RWPE1 (cell line): Measurements from ENCODE around the gene AQP1.

Experiments
- CTCF ChIA-PET: fragments of 350-600 bp; sonication (Branson Sonifier 250); formaldehyde crosslinking; extraction: SDS; loops from one replicate; lab custom pipeline; 2021; lab: Yijun Ruan, JAX
- POLR2A ChIA-PET: fragments of 400-600 bp; formaldehyde crosslinking; extraction: SDS; loops from one replicate; lab custom pipeline; 2020; ENCODE audit warnings: antibody characterized with exemption; ENCODE audit not compliant: low non-redundant PET; lab: Yijun Ruan, JAX
- DNase-seq: peaks from one replicate; pipeline ENCODE4 v3.0.0; 2012; ENCODE audit warnings: low spot score
- H3K27ac ChIP-seq: fragments of 450-650 bp; 2 replicates; pipeline ENCODE4 v1.5.1; 2017
- TF ChIP-seq, protein P1 (sequence below): fragments of 450-650 bp; conservative IDR thresholded peaks from 2 replicates; pipeline ENCODE4 v1.5.1; 2017; ENCODE audit warnings: low read depth, mild to moderate bottlenecking

Gene AQP1

DNA sequence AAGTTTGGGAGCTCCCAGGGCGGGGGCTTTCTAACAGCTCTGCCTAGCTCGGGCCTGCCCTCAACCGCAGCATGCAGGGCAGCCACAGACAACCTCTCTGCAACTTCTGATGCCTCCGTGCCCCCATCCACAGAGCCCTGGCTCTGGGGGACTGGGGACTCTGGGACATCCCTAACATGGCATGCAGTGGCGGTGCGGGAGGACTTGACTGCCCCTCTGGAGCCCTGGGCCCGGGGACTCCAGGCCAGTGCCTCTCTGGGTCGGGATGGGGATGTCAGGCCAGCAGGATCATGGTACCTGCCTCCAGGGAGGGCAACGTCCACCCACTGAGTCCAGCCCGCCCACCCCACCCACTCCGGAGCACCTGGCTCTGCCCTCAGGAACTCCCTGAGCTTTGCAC is 520 bp upstream of the AQP1 start:
- H3K27ac ChIP-seq, result no peak overlapping the region
- DNase-seq, result no peak
- CTCF ChIA-PET, result interaction anchor here (1.1 kb wide), 1 partner anchor 28 kb away, joined by 3 read pairs; no protein-coding TSS in a partner anchor
- POLR2A ChIA-PET, result no interaction called here
- TF ChIP-seq, protein P1, sequence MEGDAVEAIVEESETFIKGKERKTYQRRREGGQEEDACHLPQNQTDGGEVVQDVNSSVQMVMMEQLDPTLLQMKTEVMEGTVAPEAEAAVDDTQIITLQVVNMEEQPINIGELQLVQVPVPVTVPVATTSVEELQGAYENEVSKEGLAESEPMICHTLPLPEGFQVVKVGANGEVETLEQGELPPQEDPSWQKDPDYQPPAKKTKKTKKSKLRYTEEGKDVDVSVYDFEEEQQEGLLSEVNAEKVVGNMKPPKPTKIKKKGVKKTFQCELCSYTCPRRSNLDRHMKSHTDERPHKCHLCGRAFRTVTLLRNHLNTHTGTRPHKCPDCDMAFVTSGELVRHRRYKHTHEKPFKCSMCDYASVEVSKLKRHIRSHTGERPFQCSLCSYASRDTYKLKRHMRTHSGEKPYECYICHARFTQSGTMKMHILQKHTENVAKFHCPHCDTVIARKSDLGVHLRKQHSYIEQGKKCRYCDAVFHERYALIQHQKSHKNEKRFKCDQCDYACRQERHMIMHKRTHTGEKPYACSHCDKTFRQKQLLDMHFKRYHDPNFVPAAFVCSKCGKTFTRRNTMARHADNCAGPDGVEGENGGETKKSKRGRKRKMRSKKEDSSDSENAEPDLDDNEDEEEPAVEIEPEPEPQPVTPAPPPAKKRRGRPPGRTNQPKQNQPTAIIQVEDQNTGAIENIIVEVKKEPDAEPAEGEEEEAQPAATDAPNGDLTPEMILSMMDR, result no peak

DNA sequence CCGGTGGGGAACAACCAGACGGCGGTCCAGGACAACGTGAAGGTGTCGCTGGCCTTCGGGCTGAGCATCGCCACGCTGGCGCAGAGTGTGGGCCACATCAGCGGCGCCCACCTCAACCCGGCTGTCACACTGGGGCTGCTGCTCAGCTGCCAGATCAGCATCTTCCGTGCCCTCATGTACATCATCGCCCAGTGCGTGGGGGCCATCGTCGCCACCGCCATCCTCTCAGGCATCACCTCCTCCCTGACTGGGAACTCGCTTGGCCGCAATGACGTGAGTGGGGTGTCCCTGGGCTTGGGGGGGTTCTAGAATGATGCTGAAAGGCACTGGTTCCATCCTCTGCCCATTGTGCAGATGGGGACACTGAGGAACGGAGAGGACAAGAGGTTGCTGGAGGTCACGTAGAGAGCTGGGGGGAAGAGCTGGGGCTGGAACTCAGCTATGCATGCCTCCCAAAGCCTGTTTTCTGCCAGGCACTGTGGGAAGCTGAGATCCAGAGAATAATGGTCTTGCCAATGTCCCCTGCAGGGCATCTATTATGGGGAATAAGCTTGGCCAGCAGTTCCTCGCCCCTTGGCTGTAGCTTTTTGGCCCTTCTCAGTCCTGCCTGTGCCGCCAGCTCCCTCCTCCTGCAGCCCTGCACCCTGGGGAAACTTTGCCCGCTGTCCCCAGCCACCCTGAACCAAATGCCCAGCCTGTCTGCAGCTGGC is 523 bp downstream of the AQP1 start:
- H3K27ac ChIP-seq, result no peak overlapping the region; the same call in 1 of the 2 replicates
- TF ChIP-seq, protein P1, result no peak
- POLR2A ChIA-PET, result no interaction called here
- CTCF ChIA-PET, result no interaction called here
- no peak for DNase-seq

DNA sequence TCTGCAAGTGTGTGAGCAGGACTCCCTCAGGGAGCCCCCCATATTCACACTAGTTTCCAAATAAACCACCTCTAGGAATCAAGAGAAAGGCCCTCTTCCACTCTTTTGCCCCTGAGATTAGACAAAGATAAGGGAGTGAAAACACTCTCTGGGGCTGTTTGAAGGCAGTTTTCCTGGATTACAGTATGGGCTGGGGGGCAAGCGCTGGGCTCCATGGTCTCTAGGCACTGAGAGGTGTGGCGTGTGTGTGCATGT is 1.0 kb downstream of the AQP1 start:
- no peak for DNase-seq
- TF ChIP-seq, protein P1, result no peak
- H3K27ac ChIP-seq, result no peak overlapping the region; the same call in 1 of the 2 replicates
- ChIA-PET CTCF (interaction anchor here (0.7 kb wide), 1 partner anchor 12 kb away, joined by 3 read pairs; no protein-coding TSS in a partner anchor), POLR2A (no interaction called here)

DNA sequence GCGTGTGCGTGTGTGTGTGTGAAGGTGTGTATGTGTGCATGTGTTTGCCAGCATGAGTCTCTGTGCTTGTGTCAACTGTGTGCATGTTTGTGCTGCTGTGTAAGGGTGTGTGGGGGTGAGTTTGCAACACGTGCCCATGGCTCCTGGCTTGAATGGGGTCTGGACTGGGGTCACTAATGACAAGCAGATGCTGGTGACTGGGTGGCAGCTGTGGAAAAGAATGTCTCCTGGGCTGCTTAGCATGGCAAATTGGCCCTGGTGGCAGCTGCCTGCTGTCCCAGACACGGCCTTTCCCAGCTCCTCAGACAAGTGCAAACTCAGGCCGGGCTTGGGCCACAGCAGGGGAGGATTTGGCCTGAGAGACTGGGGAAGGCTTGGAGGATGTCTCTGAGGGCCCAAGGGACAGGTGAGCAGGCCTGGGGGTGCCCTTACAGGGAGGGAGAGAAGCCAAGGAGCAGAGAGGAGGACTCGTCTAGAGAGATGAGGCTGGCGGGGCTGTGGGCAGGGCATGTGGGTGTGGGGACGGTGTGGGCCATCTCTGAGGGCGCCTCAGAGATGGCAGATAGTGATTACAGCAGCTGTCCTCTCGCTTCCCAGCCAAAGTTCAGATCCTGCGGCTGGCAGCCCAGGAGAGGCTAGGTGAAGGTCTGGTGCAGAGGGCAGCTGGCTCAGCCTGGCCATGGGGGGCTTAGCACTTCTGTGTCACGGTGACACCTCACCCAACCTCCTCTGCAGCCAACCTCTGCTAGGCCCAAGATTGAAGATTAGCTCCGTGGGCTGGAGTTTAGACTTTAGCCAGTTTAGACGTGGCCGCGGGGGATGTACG is 1.5 kb downstream of the AQP1 start:
- H3K27ac ChIP-seq, result no peak overlapping the region; the same call in 1 of the 2 replicates
- DNase-seq, result no peak
- CTCF ChIA-PET, result interaction anchor here (0.7 kb wide), 1 partner anchor 12 kb away, joined by 3 read pairs; no protein-coding TSS in a partner anchor
- TF ChIP-seq, protein P1, result no peak
- POLR2A ChIA-PET, result no interaction called here

DNA sequence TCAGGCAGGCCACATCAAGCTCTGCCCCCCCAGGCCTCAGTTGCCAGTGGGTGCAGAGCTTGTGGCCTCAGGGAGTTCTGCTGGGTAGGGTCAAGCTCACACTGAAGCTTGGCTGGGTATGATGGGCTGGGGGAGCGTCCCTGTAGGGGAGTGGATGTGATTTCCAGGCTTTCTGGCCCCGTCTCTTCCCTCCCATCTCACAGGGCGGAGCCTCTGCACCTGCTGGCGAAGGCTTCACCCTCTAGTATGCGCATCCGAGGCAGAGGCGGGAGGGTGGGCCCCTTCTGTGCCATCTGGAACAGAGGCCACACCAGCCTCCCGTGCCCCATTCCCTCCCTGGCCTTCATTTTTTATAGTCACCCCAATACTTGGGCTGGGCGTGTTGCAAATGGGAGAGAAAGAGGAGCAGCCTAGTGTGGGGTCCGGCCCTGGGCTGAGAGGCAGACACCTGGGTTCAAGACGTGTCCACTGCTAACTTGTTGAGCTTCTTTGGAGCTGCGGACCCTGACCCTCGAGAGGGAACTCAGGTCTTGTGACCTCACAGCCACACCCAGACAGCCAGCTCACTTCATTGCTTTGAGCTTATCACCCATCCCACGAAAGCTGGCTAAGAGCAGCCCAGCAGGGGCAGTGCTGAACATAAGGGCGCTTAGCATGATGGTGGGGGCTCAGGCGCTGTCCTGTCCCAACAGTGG is 2.3 kb downstream of the AQP1 start:
- CTCF ChIA-PET, result no interaction called here
- peak overlapping the region; percentile 65 for H3K27ac ChIP-seq
- POLR2A ChIA-PET, result no interaction called here
- DNase-seq, result no peak
- TF ChIP-seq, protein P1, result no peak

DNA sequence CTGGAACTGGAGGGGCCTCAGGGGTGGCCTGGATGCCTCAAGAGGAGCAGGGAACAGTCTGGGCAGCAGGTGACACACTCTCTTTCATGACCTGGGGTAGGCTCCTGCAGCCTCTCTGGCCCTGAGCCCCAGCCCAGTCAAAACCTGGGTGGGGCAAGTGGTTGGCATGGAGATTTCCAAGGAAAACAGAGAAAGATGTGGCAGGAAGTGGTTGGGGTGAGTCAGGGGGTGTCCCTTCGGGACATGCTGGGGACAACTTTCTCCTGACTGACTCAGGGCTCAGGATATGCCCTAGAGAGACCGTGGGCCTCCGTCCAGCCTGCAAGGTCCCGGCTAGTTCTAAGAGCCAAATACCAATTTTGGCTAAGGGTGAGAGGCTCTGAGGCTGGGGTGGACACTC is 2.9 kb downstream of the AQP1 start:
- ChIA-PET CTCF (interaction anchor here (0.6 kb wide), 1 partner anchor 528 kb away, joined by 3 read pairs; no protein-coding TSS in a partner anchor), POLR2A (no interaction called here)
- peak; percentile 41 for DNase-seq
- TF ChIP-seq, protein P1, result no peak
- H3K27ac ChIP-seq, result peak overlapping the region; percentile 65
